Measurements from ENCODE around the gene SGMS1.

Gene SGMS1

GRCh38 chr10:50407076-50407801 lies 216.5 kb downstream of the SGMS1 start:
- Histone ChIP-seq H3K9me3 (ENCODE audit: low read length) (peaks cover 7% of the 10 kb centered on the region), H3K79me2 (ENCODE audit: insufficient read depth, low read length) (no peaks in the 10 kb centered on the region), H3K9ac (ENCODE audit: low read length) (no peak overlapping the region), H2AFZ (ENCODE audit: low read length) (no peak overlapping the region), H3K4me3 (ENCODE audit: low read depth, low read length, poor library complexity, severe bottlenecking) (no peak overlapping the region), H3K27me3 (ENCODE audit: insufficient read depth, low read length) (no peaks in the 10 kb centered on the region), H3K36me3 (ENCODE audit: insufficient read depth, low read length) (no peaks in the 10 kb centered on the region), H4K20me1 (ENCODE audit: insufficient read depth, low read length) (no peaks in the 10 kb centered on the region), H3K27ac (ENCODE audit: low read depth, low read length, poor library complexity, severe bottlenecking) (no peak overlapping the region), H3K4me1 (ENCODE audit: insufficient read depth, low read length, severe bottlenecking) (no peaks in the 10 kb centered on the region), H3K9me2 (ENCODE audit: low read depth, low read length) (no peaks in the 10 kb centered on the region), H3F3A (ENCODE audit: insufficient read depth, low read length) (no peaks in the 10 kb centered on the region), H3K4me2 (ENCODE audit: low read length) (no peak overlapping the region)
- TF ChIP-seq CTCF (IDR thresholded peaks at IDR 0.05; ENCODE audit: low read length) (no peak), EZH2 (IDR thresholded peaks at IDR 0.05; ENCODE audit: borderline replicate concordance, low read length) (no peak)

DNA sequence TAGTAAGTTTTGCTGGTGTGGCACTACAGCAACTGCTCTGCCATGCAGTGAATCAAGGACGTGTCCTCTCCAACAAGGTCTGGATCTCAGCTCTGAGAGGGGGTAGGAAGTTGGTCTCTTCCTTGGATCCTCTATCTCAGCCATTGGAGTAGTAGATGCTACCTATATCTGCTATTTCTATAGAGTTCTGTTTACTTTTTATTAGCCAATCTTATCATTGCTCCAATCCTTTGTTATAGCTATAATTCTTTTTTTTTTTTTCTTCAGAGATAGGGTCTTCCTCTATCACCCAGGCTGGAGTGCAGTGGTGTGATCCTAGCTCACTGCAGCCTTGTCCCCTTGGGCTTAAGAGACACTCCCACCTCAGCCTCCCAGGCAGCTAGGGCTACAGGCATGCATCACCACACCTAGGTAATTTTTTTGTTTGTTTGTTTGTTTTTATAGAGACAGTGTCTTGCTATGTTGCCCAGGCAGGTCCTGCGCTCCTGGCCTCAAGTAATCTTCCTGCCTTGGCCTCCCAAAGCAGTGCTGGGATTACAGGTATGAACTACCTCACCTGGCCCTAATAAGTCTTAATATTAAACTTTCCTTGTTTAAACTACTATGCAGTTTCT lies 217.2 kb downstream of the SGMS1 start:
- Histone ChIP-seq H3K4me2 (ENCODE audit: low read length) (no peak overlapping the region), H3K9ac (ENCODE audit: low read length) (no peak overlapping the region)

DNA sequence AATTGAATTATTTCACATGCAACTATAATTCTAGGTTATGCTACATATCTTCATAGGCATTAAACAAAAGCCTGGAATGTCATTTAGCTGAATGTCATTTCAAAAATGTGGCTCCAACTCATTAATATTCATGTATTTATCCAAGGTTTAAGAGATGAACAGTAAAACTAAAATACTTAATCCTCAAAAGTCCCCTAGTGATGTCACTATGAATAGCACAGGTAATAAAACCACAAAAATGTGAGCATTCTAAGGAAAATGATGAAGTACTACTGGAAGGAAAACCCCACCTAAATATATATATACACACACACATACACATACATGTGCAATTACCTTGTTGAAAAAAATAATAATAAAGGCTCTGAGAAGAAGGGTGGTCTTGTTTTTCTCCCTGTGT lies 218.0 kb downstream of the SGMS1 start:
- Histone ChIP-seq H3F3A (ENCODE audit: insufficient read depth, low read length) (no peaks in the 10 kb centered on the region), H3K27ac (ENCODE audit: low read depth, low read length, poor library complexity, severe bottlenecking) (no peak overlapping the region), H3K4me3 (ENCODE audit: low read depth, low read length, poor library complexity, severe bottlenecking) (no peak overlapping the region), H3K9me3 (ENCODE audit: low read length) (peaks cover 7% of the 10 kb centered on the region), H3K9ac (ENCODE audit: low read length) (no peak overlapping the region), H3K4me2 (ENCODE audit: low read length) (no peak overlapping the region), H3K4me1 (ENCODE audit: insufficient read depth, low read length, severe bottlenecking) (no peaks in the 10 kb centered on the region), H3K9me2 (ENCODE audit: low read depth, low read length) (no peaks in the 10 kb centered on the region), H3K79me2 (ENCODE audit: insufficient read depth, low read length) (no peaks in the 10 kb centered on the region), H2AFZ (ENCODE audit: low read length) (no peak overlapping the region), H3K27me3 (ENCODE audit: insufficient read depth, low read length) (no peaks in the 10 kb centered on the region), H4K20me1 (ENCODE audit: insufficient read depth, low read length) (no peaks in the 10 kb centered on the region), H3K36me3 (ENCODE audit: insufficient read depth, low read length) (no peaks in the 10 kb centered on the region)
- TF ChIP-seq EZH2 (IDR thresholded peaks at IDR 0.05; ENCODE audit: borderline replicate concordance, low read length) (no peak), CTCF (IDR thresholded peaks at IDR 0.05; ENCODE audit: low read length) (no peak)

More for the DNA sequence above, 217.2 kb downstream of the SGMS1 start:
- no peak overlapping the region for H2AFZ ChIP-seq (ENCODE audit: low read length)
- TF ChIP-seq EZH2 (IDR thresholded peaks at IDR 0.05; ENCODE audit: borderline replicate concordance, low read length) = no peak
- no peak for TF ChIP-seq CTCF (IDR thresholded peaks at IDR 0.05; ENCODE audit: low read length)
- no peak overlapping the region for H3K4me3 ChIP-seq (ENCODE audit: low read depth, low read length, poor library complexity, severe bottlenecking)
- H3K4me1 ChIP-seq (ENCODE audit: insufficient read depth, low read length, severe bottlenecking) = no peaks in the 10 kb centered on the region
- H3K27me3 ChIP-seq (ENCODE audit: insufficient read depth, low read length) = no peaks in the 10 kb centered on the region
- H3K36me3 ChIP-seq (ENCODE audit: insufficient read depth, low read length) = no peaks in the 10 kb centered on the region
- H3K9me2 ChIP-seq (ENCODE audit: low read depth, low read length) = no peaks in the 10 kb centered on the region
- H3F3A ChIP-seq (ENCODE audit: insufficient read depth, low read length) = no peaks in the 10 kb centered on the region
- H3K27ac ChIP-seq (ENCODE audit: low read depth, low read length, poor library complexity, severe bottlenecking) = no peak overlapping the region
- H4K20me1 ChIP-seq (ENCODE audit: insufficient read depth, low read length) = no peaks in the 10 kb centered on the region
- H3K79me2 ChIP-seq (ENCODE audit: insufficient read depth, low read length) = no peaks in the 10 kb centered on the region
- peaks cover 7% of the 10 kb centered on the region for H3K9me3 ChIP-seq (ENCODE audit: low read length)

All from OCI-LY1 (cell line).